ENCODE data around the gene TPM1.

TPM1 gene

DNA sequence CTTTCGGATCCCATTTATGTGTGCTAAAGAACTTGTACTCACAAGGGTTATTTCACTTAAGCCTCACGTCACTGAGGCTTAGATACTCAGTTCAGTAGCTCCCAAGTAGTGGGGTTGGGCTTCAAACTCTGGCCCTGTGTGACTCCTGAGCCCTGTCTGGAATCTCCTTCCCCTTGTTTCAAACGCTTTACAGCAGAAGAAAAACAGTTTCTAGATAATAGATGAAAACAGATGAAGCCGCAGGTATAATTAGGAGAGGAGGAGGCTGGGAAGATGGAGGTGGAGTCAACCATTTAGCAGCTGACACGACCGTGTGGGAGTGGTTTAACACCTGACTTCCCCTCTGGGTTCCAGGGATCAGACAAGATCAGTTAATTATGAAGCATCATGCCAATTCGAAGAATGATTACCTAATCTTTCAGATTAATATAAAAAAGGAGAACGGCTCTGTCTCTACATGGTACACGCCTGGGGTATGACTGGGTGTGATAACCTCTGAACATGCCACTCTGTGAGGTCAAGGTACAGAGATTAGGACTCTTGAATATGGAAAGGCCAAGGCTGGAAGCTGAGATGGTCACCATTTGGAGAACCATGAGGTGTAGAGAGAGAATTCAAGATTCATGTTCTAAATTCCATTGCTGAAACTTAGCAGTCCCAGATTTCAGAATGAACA is 31.1 kb downstream of the TPM1 start:
- in situ Hi-C loops (cut with MboI; ENCODE audit: low sequenced_read_pairs), result no loop called here

DNA sequence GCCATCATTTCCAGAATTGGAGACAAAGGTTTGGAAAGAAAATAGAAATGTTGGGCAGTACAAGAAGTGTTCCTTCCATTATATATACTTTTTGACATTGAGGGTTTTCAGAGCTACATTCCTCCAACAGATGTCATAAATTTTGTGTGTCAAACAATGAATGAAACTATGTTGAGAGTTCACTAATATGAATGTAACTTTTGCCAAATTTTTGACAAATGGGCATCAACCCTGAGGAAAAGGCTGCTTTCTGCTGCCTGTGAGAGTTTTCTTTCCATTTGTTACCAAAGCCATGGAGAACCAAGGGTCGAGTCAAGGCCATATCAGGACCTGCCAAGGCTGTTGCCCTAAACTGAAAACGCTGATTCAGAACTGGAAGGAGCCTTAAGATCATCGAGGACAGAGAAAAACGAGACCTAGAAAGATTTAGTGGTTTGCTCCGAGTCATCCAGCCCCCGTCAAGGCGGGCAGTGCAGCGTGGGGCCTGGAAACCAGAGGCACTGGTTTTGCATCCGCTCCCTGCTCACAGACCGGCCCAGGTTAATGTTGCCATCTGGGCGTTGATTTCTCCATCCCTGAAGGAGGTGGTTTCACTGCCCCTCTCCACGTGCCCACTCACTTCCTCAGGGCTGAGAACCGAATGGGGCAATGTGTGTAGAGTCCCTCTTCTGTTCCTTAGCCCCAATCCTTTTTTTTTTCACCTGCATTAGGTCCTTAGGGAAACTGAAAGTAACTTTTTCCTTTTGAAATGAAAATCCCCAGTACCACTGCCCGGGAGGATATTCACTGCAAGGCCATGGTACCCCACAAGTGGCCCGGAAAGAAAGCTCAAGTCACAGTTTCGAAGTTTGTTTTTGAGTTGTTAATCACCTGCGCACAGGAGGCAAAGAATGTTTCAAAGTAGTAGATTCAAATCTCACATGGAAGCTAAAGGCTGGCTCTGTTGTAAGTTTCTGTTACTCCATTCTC is 32.8 kb downstream of the TPM1 start:
- in situ Hi-C loops (cut with MboI; ENCODE audit: low sequenced_read_pairs), result no loop called here

DNA sequence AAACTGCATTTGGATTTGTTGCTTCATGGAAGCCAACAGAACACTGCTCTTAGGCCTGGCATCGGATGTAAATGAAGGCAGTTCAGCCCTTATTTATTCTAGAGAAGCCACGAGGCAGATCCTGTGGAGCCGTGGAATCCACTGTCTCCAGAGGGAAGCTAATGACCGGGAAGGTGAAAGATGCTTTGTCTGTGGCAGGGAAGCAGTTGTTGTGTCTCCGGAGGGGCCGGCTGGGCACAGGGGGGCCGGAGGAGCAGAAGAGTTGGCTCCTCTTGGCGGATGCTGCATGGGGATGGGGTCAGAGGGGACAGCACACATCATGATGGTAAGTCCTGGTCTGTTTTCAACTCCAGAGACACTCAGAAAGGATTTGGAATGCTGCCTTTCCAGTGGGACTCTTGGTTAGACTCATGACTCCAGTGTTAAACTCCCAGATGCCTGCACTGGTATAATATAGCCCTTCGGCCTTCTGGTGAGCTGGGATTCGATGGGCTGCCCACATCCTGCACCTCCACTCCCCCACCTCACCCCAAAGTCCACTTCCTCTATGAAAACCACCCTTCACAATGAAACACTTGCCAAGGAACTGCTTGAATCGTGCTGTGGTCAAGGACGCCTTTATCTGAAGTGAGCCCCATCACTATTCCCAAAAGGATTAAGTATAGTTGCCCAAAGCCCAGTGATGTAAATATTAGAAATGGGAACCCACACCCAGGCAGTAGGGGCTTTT is 33.6 kb downstream of the TPM1 start:
- in situ Hi-C loops (cut with MboI; ENCODE audit: low sequenced_read_pairs), result no loop called here

DNA sequence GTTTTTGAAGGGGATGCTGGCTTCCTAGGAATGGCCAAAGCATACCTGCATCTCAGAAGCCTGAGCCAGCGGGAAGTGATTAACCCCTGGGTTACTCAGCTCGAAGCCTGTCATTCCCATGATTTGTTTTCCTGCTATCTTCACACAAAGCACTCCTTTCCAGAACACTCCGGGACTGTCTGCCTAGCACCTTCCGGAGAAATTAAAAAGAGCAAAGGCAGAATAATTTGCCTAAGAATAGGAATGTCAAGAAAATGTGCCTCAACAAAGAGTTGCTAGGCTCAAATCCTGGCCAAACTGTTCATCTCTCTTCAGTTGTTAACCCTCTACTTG is 34.1 kb downstream of the TPM1 start:
- in situ Hi-C loops (cut with MboI; ENCODE audit: low sequenced_read_pairs), result no loop called here

DNA sequence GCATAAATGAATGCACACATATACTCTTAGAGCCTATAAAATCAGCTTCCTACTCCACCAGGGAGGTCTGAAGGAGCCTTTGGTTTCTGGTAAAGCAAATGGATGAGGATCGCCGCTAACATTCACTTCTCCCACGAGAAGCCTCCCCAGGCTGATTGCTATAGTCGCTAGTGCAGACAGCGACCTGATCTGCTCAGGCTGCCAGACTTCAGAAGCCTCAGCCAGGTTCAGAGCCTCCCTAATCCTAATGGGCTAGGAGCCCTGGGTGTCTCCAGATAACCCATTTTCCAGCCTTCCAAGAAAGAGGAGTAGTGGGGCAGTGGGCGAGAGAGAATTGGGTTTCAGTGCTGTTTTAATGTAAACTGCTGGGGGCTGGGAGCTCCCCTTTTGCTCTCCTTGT is 35.4 kb downstream of the TPM1 start:
- in situ Hi-C loops (cut with MboI; ENCODE audit: low sequenced_read_pairs), result no loop called here

DNA sequence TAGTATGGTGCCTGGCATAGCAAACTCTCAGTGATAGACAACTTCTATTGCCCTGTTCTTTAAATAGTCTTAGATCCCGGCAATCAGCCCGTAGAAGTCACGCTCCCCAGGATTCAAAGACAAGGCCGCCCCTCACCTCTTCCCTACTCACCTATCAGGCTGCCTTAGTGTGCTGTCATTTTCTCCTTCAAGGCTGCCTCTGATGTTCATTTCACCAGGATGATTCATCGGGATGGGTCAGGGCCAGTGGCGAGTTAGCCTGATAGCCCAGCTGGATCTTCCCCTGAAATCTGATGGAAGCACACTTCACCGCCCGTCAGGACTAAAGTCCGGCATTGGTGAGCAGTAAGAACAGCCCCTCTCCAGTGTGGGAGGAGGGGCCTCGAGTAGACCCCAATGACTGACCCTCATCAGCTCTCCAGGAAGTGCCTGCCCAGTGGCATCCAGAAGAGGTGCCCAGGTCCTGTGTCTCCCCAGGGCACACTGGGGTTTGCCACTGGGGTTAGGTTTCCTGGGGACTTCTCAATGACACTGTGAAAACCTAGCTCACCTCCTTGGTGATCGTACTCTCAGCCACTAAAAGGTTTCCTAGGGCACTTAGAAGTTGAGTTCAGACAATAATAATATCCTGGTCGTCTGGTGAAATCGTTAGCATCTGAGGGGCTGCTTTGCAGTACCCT is 37.5 kb downstream of the TPM1 start:
- in situ Hi-C loops (cut with MboI; ENCODE audit: low sequenced_read_pairs), result no loop called here

DNA sequence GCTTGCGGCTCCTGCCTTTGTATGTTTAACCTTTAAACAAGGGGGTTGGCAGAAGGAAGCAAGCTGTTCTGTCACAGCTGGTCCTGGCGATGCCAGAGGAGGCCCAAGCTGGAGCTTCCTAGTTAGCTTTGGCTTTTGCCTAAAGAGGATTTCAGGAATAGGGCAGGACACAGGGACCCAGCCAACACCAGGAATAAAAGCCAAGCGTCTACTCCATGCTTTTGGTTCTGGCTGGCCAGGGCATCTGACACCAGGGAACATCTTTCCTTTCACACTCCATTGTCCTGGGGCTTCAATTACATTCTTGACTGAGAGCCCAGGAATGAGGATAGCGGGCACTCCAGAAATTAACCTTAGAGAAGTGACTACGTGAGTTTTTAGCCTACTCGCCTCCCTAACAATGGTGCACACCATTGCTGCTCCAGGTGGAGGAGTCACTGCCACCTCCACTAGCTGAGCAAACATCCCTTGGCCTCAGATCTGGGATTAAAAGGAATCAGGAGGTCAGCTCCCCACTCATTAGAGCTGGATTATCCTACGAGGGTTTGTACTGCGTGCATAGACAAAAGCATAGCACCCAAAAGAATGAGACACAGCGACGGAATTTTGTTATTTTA is 38.2 kb downstream of the TPM1 start:
- in situ Hi-C loops (cut with MboI; ENCODE audit: low sequenced_read_pairs), result no loop called here

DNA sequence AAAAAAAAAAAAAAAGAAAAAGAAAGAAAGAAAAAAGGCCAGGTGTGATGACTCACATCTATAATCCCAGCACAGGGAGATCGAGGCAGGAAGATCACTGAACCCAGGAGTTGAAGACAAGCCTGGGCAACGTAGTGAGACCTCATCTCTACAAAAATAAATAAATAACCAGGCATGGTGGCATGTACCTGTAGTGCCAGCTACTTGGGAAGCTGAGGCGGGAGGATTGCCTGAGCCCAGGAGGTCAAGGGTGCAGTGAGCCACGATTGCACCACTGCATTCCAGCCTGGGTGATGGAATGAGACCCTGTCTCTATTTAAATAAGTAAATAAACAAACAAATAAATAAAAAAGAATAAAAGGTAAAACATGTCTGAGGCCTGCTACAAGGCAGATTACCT is 39.8 kb downstream of the TPM1 start:
- in situ Hi-C loops (cut with MboI; ENCODE audit: low sequenced_read_pairs), result no loop called here

DNA sequence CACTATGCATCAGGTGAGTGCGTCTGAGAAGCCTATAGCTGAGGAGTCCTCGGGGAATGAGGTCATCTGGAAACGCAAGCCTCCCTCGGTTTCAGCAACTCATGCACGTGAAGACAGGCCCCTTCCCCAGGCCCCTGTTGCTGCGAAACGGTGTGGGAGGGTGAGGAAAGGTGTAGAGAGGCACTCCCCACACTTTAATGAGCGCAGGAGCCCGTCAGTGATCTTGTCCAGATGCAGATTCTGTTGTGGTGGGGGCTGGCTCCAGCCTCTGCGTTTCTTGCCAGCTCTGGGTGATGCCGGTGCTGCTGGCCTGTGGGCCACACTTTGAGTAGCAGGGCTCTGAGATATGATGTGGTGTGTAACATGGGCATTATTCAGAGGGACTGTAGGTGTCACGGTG is 40.5 kb downstream of the TPM1 start:
- in situ Hi-C loops (cut with MboI; ENCODE audit: low sequenced_read_pairs), result no loop called here

DNA sequence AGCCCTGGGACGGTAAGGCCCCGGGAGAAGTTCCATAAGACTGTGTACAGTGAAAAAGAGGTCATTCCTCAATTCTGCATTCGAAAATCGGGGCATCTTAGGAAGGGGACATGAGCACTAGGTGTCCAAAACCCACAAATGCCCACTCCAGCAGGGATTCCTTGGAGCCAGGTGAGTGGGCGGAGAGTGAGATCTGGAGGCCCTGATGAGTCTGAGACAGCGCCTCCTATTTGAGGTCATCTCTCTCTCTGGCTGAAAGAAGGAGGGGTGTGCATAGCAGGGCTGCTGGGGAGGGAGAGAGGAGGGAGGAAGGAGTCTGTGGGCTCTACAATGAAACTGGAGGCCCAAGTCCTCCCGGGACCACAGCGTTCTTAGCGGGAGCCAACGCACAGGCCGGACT is 41.0 kb downstream of the TPM1 start:
- in situ Hi-C loops (cut with MboI; ENCODE audit: low sequenced_read_pairs), result no loop called here

DNA sequence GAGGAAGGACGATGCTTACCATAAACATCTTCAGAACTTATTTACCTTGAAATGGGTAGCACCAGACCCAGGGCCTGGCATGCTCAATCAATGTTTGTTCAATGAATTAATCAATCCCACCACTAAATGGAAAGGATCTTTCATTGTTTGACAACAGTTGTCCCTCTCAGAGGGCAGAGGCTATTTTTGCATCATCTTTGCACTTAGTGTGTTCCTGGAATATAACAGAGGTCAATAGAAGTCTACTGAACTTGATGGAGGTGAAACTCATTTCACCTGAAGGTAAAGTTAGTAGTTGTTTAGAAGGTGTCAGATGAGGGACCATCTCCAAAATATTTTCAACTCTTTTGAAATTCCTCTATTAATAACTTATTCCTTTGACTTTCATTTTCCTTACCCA is 42.3 kb downstream of the TPM1 start:
- in situ Hi-C loops (cut with MboI; ENCODE audit: low sequenced_read_pairs), result no loop called here

DNA sequence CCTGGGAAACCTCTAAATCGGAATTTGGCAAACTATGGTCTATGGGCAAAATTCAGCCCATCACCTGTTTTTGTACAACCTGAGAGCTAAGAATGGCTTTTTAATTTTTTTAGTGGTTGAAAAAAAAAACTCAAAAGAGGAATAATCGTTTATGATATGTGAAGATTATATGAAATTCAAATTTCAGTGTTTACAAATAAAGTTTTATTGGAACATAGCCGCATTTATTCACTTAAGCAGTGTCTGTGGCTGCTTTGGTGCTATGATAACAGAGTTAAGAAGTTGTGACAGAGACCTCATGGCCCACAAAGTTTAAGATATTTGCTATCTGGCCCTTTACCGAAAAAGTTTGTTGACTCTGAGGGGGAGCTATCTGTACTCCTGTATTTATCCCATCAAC is 42.7 kb downstream of the TPM1 start:
- in situ Hi-C loops (cut with MboI; ENCODE audit: low sequenced_read_pairs), result no loop called here

DNA sequence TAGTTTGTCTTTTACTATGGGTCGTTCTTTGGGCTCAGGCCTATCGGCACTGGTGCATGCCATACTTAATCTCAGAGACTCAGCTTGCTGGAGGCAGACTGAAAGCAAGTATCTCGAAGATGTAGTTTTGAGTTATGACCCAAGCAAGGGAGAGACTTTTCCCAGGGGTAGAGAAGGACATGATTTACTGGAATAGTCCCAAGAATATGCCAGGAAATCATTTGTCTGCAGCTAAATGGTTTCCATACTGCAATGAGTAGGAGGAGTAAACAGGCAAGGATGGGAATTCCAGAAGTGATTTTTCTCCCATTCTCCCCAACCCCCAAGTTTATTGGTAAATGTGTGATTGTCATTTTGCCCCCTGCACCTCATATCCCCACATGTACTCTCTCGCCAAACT is 43.7 kb downstream of the TPM1 start:
- in situ Hi-C loops (cut with MboI; ENCODE audit: low sequenced_read_pairs), result no loop called here

DNA sequence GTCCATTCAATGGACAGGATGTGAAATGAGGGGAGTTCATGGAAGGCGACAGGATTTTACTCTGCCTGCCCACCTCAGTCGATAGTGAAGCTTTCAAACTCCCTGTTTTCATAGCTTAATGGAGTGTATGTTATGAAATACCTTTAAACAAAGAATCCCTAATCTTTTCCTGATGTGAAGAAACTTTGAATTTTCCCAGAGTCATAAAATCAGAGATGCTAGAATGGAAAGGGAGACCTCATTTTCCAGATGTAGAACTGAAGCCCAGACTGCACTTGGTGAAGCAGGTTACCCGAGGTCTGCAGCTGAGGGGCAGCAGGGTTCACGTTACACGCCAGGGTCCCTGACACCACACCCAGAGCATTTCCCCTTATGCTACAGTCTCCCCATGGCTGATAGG is 44.4 kb downstream of the TPM1 start:
- in situ Hi-C loops (cut with MboI; ENCODE audit: low sequenced_read_pairs), result no loop called here

DNA sequence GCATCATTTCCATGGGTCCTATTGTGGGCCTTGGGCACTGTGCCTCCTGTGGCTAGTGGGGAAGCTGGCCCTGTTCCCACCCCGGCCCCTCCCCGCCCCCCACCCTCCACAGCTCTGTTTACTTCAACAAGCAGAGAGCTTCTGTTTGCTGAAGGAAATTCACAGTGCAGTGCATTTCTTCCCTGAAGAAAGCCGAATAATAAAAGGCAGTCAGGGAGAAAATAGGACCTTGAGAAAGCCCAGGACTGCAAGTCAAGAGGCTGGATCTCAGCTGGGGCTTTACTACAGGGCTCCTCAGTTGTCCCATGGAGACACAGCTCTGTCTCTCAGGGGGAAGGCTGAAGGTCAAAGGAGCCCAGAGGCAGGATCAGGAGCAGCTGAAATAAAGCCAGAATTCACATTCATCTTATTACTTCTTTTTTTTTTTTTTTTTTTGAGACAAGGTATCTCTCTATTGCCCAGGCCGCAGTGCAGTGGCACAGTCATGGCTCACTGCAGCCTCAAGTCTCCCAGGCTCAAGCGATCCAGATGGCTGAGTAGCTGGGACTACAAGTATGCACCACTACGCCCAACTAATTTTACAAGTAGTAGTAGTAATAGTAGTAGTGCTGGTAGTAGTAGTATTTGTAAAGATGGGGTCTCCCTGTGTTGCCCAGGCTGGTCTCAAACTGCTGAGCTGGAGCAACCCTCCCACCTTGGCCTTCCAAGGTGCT is 46.1 kb downstream of the TPM1 start:
- in situ Hi-C loops (cut with MboI; ENCODE audit: low sequenced_read_pairs), result no loop called here

DNA sequence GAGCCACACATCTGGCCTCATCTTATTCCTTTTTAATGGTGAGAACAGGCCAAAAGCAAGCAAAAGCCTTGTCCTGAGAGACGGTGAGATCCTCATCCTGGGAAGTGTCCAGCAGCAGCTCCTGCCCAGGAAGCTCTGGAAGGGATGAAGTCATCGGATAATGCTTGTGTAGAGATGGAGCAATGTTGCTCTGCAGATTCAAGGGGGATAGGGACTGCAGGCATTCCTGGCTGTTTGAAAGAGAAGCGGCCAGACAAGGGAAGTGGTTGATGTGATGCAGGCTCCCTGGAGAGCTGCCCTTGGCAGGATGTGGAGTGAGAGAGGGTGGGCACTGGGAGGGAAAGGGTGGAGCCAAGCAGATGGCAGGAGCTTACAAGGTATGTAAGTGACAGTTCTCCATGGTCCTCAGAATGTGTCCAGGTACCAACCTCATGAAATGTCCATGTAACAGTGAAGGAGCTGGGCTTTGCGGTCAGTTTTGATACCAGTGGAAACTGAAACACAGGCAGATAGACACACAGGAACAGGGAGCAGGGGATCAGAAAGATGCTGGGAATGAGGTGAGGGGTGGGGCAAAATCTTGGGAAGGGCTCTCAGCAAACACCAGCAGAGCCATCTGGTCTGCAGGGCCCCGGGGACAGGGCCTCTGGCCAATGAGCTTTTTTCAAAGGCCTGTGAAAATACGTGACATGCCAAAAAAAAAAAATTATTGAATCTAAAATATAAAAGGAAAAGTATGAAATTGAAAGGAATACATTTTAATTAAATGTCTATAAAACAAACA is 46.9 kb downstream of the TPM1 start:
- in situ Hi-C loops (cut with MboI; ENCODE audit: low sequenced_read_pairs), result no loop called here

DNA sequence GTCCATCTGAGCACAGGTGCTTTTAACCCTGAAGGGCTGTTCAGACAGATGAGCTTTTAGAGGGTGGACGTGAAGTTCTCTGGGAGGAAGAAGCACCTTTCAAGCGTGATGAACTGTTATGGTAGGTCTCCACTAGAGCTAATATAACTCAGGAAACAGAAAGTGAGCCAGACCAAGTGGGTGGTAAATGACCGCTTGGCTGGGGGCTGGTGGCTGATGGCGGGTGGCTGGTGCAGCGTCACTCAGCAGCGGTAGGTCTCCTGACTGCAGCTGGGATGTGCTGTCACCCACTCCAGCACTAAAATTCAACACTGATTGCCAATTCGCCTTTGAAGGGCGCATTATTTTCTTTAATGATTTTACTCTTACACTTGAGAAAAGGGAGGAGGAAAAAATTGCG is 47.9 kb downstream of the TPM1 start:
- in situ Hi-C loops (cut with MboI; ENCODE audit: low sequenced_read_pairs), result no loop called here

DNA sequence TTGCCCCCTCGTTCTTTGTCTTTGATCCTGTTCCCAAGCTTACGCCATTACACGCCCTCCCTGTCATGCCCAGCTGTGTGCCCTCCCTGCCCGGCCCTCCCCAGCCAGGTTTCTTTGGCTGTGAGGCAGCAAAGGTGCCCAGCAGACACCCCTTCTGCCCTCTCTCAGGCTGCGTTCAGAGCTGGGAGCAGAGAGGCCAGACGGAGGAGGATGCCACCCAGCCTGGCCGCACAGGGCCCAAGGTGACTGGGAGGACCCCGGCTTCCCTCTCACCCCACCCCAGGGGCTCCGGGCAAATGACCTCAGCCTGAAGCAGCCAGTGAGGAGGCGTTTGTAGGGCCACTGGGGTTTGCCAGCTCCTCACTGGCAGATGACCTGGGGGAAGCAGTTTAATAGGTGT is 48.3 kb downstream of the TPM1 start:
- in situ Hi-C loops (cut with MboI; ENCODE audit: low sequenced_read_pairs), result no loop called here

DNA sequence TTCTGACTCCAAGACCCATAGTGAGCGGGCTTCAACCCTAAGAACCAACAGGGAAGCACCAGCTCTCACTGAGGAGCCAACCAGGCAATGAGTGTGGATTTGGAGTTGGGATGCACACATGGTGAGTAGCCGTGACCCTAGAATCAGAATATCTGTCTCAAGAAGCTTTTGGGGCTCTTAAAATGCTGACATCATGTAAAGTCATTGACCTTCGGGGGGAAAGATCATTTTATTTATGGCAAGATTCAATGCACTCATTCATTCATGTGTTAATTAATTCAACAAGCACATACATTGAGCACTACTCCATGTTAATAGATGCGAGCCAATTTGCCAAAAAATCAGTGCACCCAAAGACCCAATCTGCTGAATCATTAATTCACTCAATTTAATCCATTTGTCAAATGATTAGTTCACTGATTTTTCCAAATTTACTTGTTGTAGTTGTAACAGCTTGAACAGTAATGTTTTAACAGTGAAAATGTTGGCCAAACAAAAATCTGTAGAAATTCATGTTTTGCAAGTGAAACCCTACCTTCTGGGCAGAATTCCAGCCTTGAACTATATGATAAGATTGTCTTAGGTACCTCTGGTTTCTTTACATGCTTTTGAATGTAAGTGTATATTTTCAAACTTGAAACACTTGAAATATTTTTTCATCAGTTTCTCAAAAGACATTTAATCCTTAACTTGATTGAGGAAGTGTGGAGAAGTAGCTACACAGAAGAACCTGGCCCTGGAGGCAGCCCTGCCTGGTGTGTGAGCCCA is 49.3 kb downstream of the TPM1 start:
- in situ Hi-C loops (cut with MboI; ENCODE audit: low sequenced_read_pairs), result no loop called here
